A673 (cell line): ENCODE data around the gene BCAS1. TPM values are rescaled to one million over a fixed set of nuclear protein-coding genes. Genes with fewer than 3 reads are reported as not detected.

Experiments
- BruUV-seq: library from RNA; stranded (reverse); fragments of 400-500 nt; replicated peaks from 2 replicates; lab custom pipeline; 2021; lab: Mats Ljungman, UMichigan
- CTCF ChIA-PET: fragments of 300-600 bp; sonication (Branson Sonifier 250); formaldehyde crosslinking; loops from one replicate; lab custom pipeline; 2022; ENCODE audit warnings: antibody characterized with exemption; lab: Charles Lee
- POLR2A ChIA-PET: fragments of 300-600 bp; sonication (Branson Sonifier 250); formaldehyde crosslinking; loops from one replicate; lab custom pipeline; 2022; ENCODE audit warnings: antibody characterized with exemption; ENCODE audit not compliant: low non-redundant PET; lab: Charles Lee
- DNase-seq: peaks from one replicate; pipeline ENCODE4 v3.0.0-alpha.2; 2015; ENCODE audit warnings: low spot score
- H3K27ac ChIP-seq: fragments of 200-600 bp; sonication (generic); 2 replicates; pipeline ENCODE4 v1.5.1; 2016; ENCODE audit warnings: mixed run types, low read depth, mild to moderate bottlenecking, mixed read lengths, antibody characterized with exemption, low read length; ENCODE audit not compliant: poor library complexity, severe bottlenecking
- H3K27me3 ChIP-seq: fragments of 200-600 bp; sonication (generic); replicated peaks from 2 replicates; pipeline ENCODE4 v1.6.1; 2017; ENCODE audit warnings: mixed run types, low read depth, mild to moderate bottlenecking, mixed read lengths, antibody characterized with exemption, low read length; ENCODE audit not compliant: insufficient read depth, poor library complexity
- H3K36me3 ChIP-seq: fragments of 200-600 bp; sonication (generic); 2 replicates; pipeline ENCODE4 v1.6.1; 2016; ENCODE audit warnings: mixed run types, mild to moderate bottlenecking, mixed read lengths, antibody characterized with exemption, low read length; ENCODE audit not compliant: insufficient read depth, poor library complexity, severe bottlenecking
- H3K4me1 ChIP-seq: fragments of 200-600 bp; sonication (generic); 2 replicates; pipeline ENCODE4 v1.6.1; 2017; ENCODE audit warnings: mixed run types, mild to moderate bottlenecking, mixed read lengths, antibody characterized with exemption, low read length; ENCODE audit not compliant: insufficient read depth, poor library complexity, severe bottlenecking
- H3K4me3 ChIP-seq: fragments of 200-600 bp; sonication (generic); 2 replicates; pipeline ENCODE4 v1.5.1; 2016; ENCODE audit warnings: low read depth, mixed run types, mild to moderate bottlenecking, mixed read lengths, low read length; ENCODE audit not compliant: poor library complexity, severe bottlenecking
- H3K9me3 ChIP-seq: fragments of 200-600 bp; sonication (generic); 2 replicates; pipeline ENCODE4 v1.6.1; 2016; ENCODE audit warnings: mixed run types, low read depth, mild to moderate bottlenecking, mixed read lengths, antibody characterized with exemption, low read length; ENCODE audit not compliant: poor library complexity, severe bottlenecking
- EZH2 ChIP-seq: fragments of 200-600 bp; sonication (generic); IDR thresholded peaks from 2 replicates; pipeline ENCODE4 v1.6.1; 2017; ENCODE audit warnings: borderline replicate concordance, low read depth, mild to moderate bottlenecking, mixed read lengths, antibody characterized with exemption, low read length; ENCODE audit not compliant: poor library complexity, severe bottlenecking
- intact Hi-C: fragments of 100-400 bp; cut with micrococcal nuclease; formaldehyde crosslinking; loops from one replicate; pipeline ENCODE4 v1.10.0; 2022; ENCODE audit not compliant: unreplicated experiment
- total RNA-seq: library from RNA; stranded (reverse); gene quantifications from 2 replicates; pipeline ENCODE4 v1.2.3, GENCODE V29; 2021
- TF ChIP-seq, protein P1 (sequence below): fragments of 300-800, 200-600 bp; sonication (generic); conservative IDR thresholded peaks from 2 replicates; pipeline ENCODE4 v1.5.1; 2017; ENCODE audit warnings: low read depth, mild to moderate bottlenecking, antibody characterized with exemption, low read length, moderate library complexity, mixed read lengths

Gene BCAS1
- total RNA-seq, 1 experiment from 2014 or later: 1.4 TPM

DNA sequence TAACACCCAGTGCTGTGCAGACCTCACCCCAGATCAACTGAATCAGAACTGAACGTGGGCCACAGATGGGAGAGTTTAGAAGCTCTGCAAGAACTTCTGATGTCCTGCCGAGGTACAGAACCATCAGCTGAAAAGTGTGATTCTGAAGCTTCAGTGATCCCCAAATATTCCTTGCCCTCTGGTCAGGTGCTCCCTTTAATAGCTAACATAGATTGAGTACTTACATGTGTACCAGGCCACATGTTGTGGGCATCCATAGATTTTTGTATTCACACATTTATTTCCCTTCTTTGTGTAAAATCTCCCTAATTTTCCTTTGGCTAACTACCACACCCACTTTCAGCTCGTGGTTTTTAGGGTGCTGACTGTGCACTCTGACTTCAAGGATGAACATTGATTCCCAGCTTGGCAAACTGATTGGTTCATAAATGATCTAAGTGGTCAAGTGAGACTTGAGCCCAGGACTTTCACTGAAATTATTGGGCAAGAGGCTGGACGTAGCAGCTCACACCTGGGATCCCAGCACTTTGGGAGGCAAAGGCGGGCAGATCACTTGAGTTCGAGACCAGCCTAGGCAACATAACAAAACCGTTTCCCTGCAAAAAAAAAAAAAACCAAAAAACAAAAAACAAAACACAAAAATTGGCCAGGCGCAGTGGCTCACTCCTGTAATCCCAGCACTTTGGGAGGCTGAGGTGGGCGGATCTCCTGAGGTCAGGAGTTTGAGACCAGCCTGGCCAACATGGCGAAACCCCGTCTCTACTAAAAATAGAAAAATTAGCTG, 162.2 kb downstream of the BCAS1 start:
- no TSS peak for BruUV-seq
- no peaks in the 10 kb centered on the region for H3K27me3 ChIP-seq
- no peaks in the 10 kb centered on the region for H3K4me1 ChIP-seq
- H3K27ac ChIP-seq: no peak overlapping the region
- H3K36me3 ChIP-seq: no peaks in the 10 kb centered on the region
- no peak overlapping the region for H3K4me3 ChIP-seq
- ChIA-PET POLR2A (no interaction called here), CTCF (no interaction called here)
- TF ChIP-seq EZH2: no peak
- TF ChIP-seq, protein P1, sequence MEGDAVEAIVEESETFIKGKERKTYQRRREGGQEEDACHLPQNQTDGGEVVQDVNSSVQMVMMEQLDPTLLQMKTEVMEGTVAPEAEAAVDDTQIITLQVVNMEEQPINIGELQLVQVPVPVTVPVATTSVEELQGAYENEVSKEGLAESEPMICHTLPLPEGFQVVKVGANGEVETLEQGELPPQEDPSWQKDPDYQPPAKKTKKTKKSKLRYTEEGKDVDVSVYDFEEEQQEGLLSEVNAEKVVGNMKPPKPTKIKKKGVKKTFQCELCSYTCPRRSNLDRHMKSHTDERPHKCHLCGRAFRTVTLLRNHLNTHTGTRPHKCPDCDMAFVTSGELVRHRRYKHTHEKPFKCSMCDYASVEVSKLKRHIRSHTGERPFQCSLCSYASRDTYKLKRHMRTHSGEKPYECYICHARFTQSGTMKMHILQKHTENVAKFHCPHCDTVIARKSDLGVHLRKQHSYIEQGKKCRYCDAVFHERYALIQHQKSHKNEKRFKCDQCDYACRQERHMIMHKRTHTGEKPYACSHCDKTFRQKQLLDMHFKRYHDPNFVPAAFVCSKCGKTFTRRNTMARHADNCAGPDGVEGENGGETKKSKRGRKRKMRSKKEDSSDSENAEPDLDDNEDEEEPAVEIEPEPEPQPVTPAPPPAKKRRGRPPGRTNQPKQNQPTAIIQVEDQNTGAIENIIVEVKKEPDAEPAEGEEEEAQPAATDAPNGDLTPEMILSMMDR: no peak
- H3K9me3 ChIP-seq: no peaks in the 10 kb centered on the region
- intact Hi-C loops: no loop called here
- no peak for DNase-seq

DNA sequence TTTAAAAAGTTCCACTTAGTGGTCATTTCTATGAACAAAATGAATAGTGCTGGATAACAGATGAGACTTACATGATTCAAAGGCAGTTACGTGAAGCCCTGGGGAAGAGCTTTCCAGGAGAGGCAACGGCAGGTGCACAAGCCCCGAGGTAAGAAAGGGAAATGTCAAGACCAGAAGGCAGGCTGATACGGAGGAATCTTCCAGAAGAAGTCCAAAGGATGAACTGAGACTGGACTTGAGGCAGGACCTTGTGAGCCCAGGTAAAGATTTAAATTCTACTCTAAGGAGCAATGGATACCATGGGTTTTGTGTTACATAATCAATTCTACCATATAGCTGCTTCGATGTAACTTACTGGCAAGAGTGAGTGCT, 164.6 kb downstream of the BCAS1 start:
- H3K27ac ChIP-seq: no peak overlapping the region
- H3K4me3 ChIP-seq: no peak overlapping the region
- H3K4me1 ChIP-seq: peaks cover 11% of the 10 kb centered on the region
- ChIA-PET POLR2A (no interaction called here), CTCF (no interaction called here)
- intact Hi-C loops: no loop called here
- TF ChIP-seq, protein P1: no peak
- no peak for TF ChIP-seq EZH2
- H3K9me3 ChIP-seq: no peaks in the 10 kb centered on the region
- H3K36me3 ChIP-seq: no peaks in the 10 kb centered on the region
- no peaks in the 10 kb centered on the region for H3K27me3 ChIP-seq
- no TSS peak for BruUV-seq
- no peak for DNase-seq

DNA sequence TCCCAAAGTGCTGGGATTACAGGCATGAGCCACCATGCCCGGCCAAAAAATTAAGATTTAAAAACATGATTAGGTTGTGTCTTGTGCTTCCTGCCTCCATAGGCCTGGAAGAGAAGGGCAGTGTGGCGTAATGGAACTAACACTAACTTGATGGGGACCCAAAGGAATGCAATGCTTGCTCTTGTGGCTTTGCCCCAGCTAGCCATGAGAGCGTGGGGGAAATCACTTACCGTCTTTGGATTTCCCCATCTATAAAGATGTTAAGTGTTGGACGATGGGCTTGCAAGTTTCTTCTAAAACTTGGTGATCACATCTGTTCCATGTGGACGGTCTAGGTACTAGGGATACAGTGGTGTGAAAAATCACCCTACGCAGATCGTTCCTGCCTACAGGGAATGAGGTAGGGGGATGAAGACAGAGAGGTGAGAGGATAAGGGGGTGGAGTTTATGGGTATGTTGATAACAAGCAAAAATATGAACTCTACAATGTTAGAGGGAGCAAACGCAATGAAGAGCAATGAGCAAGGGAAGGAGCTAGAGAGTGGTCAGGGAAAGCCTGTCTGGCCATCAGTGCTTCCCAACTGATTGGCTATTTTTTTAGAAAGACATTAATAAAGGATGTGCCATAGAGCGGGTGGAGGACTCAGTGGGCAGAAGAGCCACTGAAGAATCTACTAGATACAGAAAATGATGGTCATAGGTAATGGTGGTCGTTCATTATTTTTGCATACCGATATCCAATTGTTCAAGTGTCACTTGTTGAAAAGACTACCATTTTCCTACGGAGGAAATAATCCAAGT, 165.2 kb downstream of the BCAS1 start:
- DNase-seq: no peak
- H3K4me3 ChIP-seq: no peak overlapping the region
- no peaks in the 10 kb centered on the region for H3K27me3 ChIP-seq
- TF ChIP-seq EZH2: no peak
- TF ChIP-seq, protein P1: no peak
- no peaks in the 10 kb centered on the region for H3K9me3 ChIP-seq
- intact Hi-C loops: no loop called here
- no TSS peak for BruUV-seq
- ChIA-PET CTCF (no interaction called here), POLR2A (no interaction called here)
- H3K27ac ChIP-seq: no peak overlapping the region
- H3K4me1 ChIP-seq: peaks cover 17% of the 10 kb centered on the region
- H3K36me3 ChIP-seq: no peaks in the 10 kb centered on the region
